Uterus (tissue), 4 donors: ENCODE measurements around the gene DAD1. TPM values are rescaled to one million over a fixed set of nuclear protein-coding genes. Genes with fewer than 3 reads are reported as not detected.

ENCODE experiments used
- DNase-seq, 2 donors: peaks; one replicate each; pipeline ENCODE4 v3.0.0-alpha.2; 2019 to 2020
- H3K27ac ChIP-seq, 2 donors: fragments of 200-600 bp; sonication (generic); 1 replicate in 1 of 2; 2 replicates in 1 of 2; pipeline ENCODE4 v1.5.1; 2016 to 2018
- H3K27me3 ChIP-seq, 2 donors: fragments of 200-600 bp; sonication (generic); one replicate each; pipeline ENCODE4 v1.5.1; 2018 to 2019; ENCODE audit warnings: control low read depth in 1 of 2
- H3K36me3 ChIP-seq, 2 donors: fragments of 200-600 bp; sonication (generic); one replicate each; pipeline ENCODE4 v1.5.1; 2019; ENCODE audit warnings: control low read depth in 1 of 2
- H3K4me1 ChIP-seq, 2 donors: fragments of 200-600 bp; sonication (generic); one replicate each; pipeline ENCODE4 v1.5.1; 2018 to 2019; ENCODE audit warnings: control low read depth in 1 of 2
- H3K4me3 ChIP-seq, 2 donors: fragments of 200-600 bp; sonication (generic); 1 replicate in 1 of 2; 2 replicates in 1 of 2; pipeline ENCODE4 v1.5.1; 2018 to 2019; ENCODE audit warnings: mild to moderate bottlenecking in 1 of 2
- H3K9me3 ChIP-seq, 2 donors: fragments of 200-600 bp; sonication (generic); one replicate each; pipeline ENCODE4 v1.5.1; 2019; ENCODE audit warnings: control low read depth in 1 of 2
- CTCF ChIP-seq, 4 experiments: fragments of 200-600 bp in 2 of 4; fragments of 450-650 bp in 2 of 4; sonication (generic) in 2 of 4; IDR thresholded peaks; one replicate each; pipeline ENCODE4 v1.5.1; 2016 to 2019; ENCODE audit warnings: antibody characterized with exemption in 4 of 4, mild to moderate bottlenecking in 2 of 4, moderate library complexity in 1 of 4
- POLR2A ChIP-seq, 2 donors: fragments of 450-650 bp; IDR thresholded peaks; one replicate each; pipeline ENCODE4 v1.6.1; 2016; ENCODE audit warnings: antibody characterized with exemption in 2 of 2, mild to moderate bottlenecking in 1 of 2, moderate library complexity in 1 of 2
- intact Hi-C: fragments of 100-400 bp; cut with DNase I; formaldehyde crosslinking; loops from one replicate; pipeline ENCODE4 v1.15.1; 2023; ENCODE audit warnings: low total_unique reads
- total RNA-seq, 4 donors: library from RNA; depleted of rRNA in 3 of 4; stranded (reverse); fragments of >200 nt in 3 of 4; gene quantifications; one replicate each; pipeline versions ENCODE4 v1.1.0 to v1.2.4, GENCODE V29; 2014 to 2023
- donor health status: DM: yes; HTN: yes; CAD: no.

Gene DAD1
- total RNA-seq, 4 donors from 2014 or later, result 92.2 to 375 (median 207) TPM

GRCh38 chr14:22614240-22614799 is 25.3 kb upstream of the DAD1 start:
- intact Hi-C loops, result no loop called here
- Histone ChIP-seq H3K4me3 (no peak overlapping the region), H3K27ac (peak overlapping the region; percentile 24 to 73), H3K9me3 (no peaks in the 10 kb centered on the region), H3K4me1 (no peaks in the 10 kb centered on the region), H3K36me3 (no peaks in the 10 kb centered on the region), H3K27me3 (no peaks in the 10 kb centered on the region)
- TF ChIP-seq POLR2A (IDR thresholded peaks at IDR 0.05) (no peak), CTCF (IDR thresholded peaks at IDR 0.05) (no peak)
- DNase-seq, result no peak

- H3K36me3 ChIP-seq, result no peaks in the 10 kb centered on the region
- H3K4me3 ChIP-seq, result no peak overlapping the region
- H3K27ac ChIP-seq, result peak overlapping the region; percentile 24 to 73
- intact Hi-C loops, result no loop called here
- no peak for TF ChIP-seq POLR2A (IDR thresholded peaks at IDR 0.05)
- TF ChIP-seq CTCF (IDR thresholded peaks at IDR 0.05), result no peak
- no peak for DNase-seq
- H3K9me3 ChIP-seq, result no peaks in the 10 kb centered on the region
- H3K27me3 ChIP-seq, result no peaks in the 10 kb centered on the region
- H3K4me1 ChIP-seq, result no peaks in the 10 kb centered on the region
These were observed 24.8 kb upstream of the DAD1 start for GRCh38 chr14:22613736-22614239.

GRCh38 chr14:22613106-22613695 is 24.2 kb upstream of the DAD1 start:
- no peak for DNase-seq
- no peaks in the 10 kb centered on the region for H3K27me3 ChIP-seq
- peak overlapping the region in 1 of 2 donors; percentile 73 for H3K27ac ChIP-seq
- TF ChIP-seq POLR2A (IDR thresholded peaks at IDR 0.05) (no peak), CTCF (IDR thresholded peaks at IDR 0.05) (no peak)
- H3K36me3 ChIP-seq, result no peaks in the 10 kb centered on the region
- H3K4me1 ChIP-seq, result no peaks in the 10 kb centered on the region
- H3K4me3 ChIP-seq, result no peak overlapping the region
- intact Hi-C loops, result no loop called here
- no peaks in the 10 kb centered on the region for H3K9me3 ChIP-seq

- no peak for DNase-seq
- no peaks in the 10 kb centered on the region for H3K4me1 ChIP-seq
- intact Hi-C loops, result no loop called here
- H3K36me3 ChIP-seq, result no peaks in the 10 kb centered on the region
- H3K4me3 ChIP-seq, result no peak overlapping the region
- H3K27me3 ChIP-seq, result no peaks in the 10 kb centered on the region
- no peaks in the 10 kb centered on the region for H3K9me3 ChIP-seq
- H3K27ac ChIP-seq, result no peak overlapping the region
- TF ChIP-seq POLR2A (IDR thresholded peaks at IDR 0.05), result no peak
These were observed 21.9 kb upstream of the DAD1 start for GRCh38 chr14:22610931-22611330.

GRCh38 chr14:22607291-22607690 is 18.3 kb upstream of the DAD1 start:
- H3K36me3 ChIP-seq, result no peaks in the 10 kb centered on the region
- no peak overlapping the region for H3K27ac ChIP-seq
- TF ChIP-seq CTCF (IDR thresholded peaks at IDR 0.05), result no peak
- H3K27me3 ChIP-seq, result no peaks in the 10 kb centered on the region
- no peaks in the 10 kb centered on the region for H3K9me3 ChIP-seq
- no peaks in the 10 kb centered on the region for H3K4me1 ChIP-seq
- H3K4me3 ChIP-seq, result no peak overlapping the region
- intact Hi-C loops, result no loop called here
- DNase-seq, result no peak
